Measurements from ENCODE around the gene EIF2S3B.
A peak's percentile ranks its signal among the peaks of the same experiment; 100 is the strongest.
"Not testable (repeated sequence)": the region's sequence is repeated elsewhere in the genome, so short reads cannot be mapped to it uniquely, and the experiment has no call there.

The EIF2S3B gene

GRCh38 chr12:10505620-10506019 is at the start of gene EIF2S3B:
TSS of gene EIF2S3B (plus strand) at chr12:10505890. CDS start at chr12:10505903, 13 bp downstream.
- Histone ChIP-seq H3K4me3 (ENCODE audit: low read depth, low read length) (no peak within 1 kb of the TSS), H3K36me3 (no peaks in the 10 kb centered on the region), H3K9me3 (ENCODE audit: severe bottlenecking) (no peaks in the 10 kb centered on the region), H3K27ac (no peak within 1 kb of the TSS), H3K27me3 (ENCODE audit: insufficient read depth, low read depth, severe bottlenecking) (no peaks in the 10 kb centered on the region)
- TF ChIP-seq CTCF (IDR thresholded peaks at IDR 0.05; ENCODE audit: low read depth, low read length): no peak
- DNase-seq: no peak

GRCh38 chr12:10456856-10457255 is 48.8 kb upstream of the EIF2S3B start:
- no peaks in the 10 kb centered on the region for H3K27me3 ChIP-seq (ENCODE audit: insufficient read depth, low read depth, severe bottlenecking)
- H3K36me3 ChIP-seq: no peaks in the 10 kb centered on the region
- DNase-seq: no peak
- no peak for TF ChIP-seq CTCF (IDR thresholded peaks at IDR 0.05; ENCODE audit: low read depth, low read length)
- H3K27ac ChIP-seq: no peak overlapping the region
- H3K4me3 ChIP-seq (ENCODE audit: low read depth, low read length): no peak overlapping the region
- H3K9me3 ChIP-seq (ENCODE audit: severe bottlenecking): peaks cover 9% of the 10 kb centered on the region

- DNase-seq: no peak
- no peak for TF ChIP-seq CTCF (IDR thresholded peaks at IDR 0.05; ENCODE audit: low read depth, low read length)
- H3K4me3 ChIP-seq (ENCODE audit: low read depth, low read length): no peak overlapping the region
- no peaks in the 10 kb centered on the region for H3K27me3 ChIP-seq (ENCODE audit: insufficient read depth, low read depth, severe bottlenecking)
- no peaks in the 10 kb centered on the region for H3K36me3 ChIP-seq
- no peak overlapping the region for H3K27ac ChIP-seq
- H3K9me3 ChIP-seq (ENCODE audit: severe bottlenecking): peaks cover 9% of the 10 kb centered on the region
These were observed 47.9 kb upstream of the EIF2S3B start for GRCh38 chr12:10457760-10458159.

- H3K9me3 ChIP-seq (ENCODE audit: severe bottlenecking): peaks cover 8% of the 10 kb centered on the region
- H3K36me3 ChIP-seq: no peaks in the 10 kb centered on the region
- H3K27ac ChIP-seq: peak overlapping the region; percentile 60
- H3K4me3 ChIP-seq (ENCODE audit: low read depth, low read length): no peak overlapping the region; the same call in 1 of the 2 replicates
- H3K27me3 ChIP-seq (ENCODE audit: insufficient read depth, low read depth, severe bottlenecking): no peaks in the 10 kb centered on the region
- peak; percentile 87 for DNase-seq
- no peak for TF ChIP-seq CTCF (IDR thresholded peaks at IDR 0.05; ENCODE audit: low read depth, low read length)
These were observed 39.4 kb upstream of the EIF2S3B start for GRCh38 chr12:10466311-10466710.

GRCh38 chr12:10469701-10470100 is 36.0 kb upstream of the EIF2S3B start:
- Histone ChIP-seq H3K27ac (no peak overlapping the region), H3K36me3 (no peaks in the 10 kb centered on the region), H3K27me3 (ENCODE audit: insufficient read depth, low read depth, severe bottlenecking) (no peaks in the 10 kb centered on the region), H3K4me3 (ENCODE audit: low read depth, low read length) (no peak overlapping the region), H3K9me3 (ENCODE audit: severe bottlenecking) (peaks cover 8% of the 10 kb centered on the region)
- no peak for TF ChIP-seq CTCF (IDR thresholded peaks at IDR 0.05; ENCODE audit: low read depth, low read length)
- no peak for DNase-seq

GRCh38 chr12:10472808-10473207 is 32.9 kb upstream of the EIF2S3B start:
- not testable (repeated sequence) for H3K27ac ChIP-seq; H3K36me3 ChIP-seq; H3K27me3 ChIP-seq (ENCODE audit: insufficient read depth, low read depth, severe bottlenecking); H3K4me3 ChIP-seq (ENCODE audit: low read depth, low read length); H3K9me3 ChIP-seq (ENCODE audit: severe bottlenecking); DNase-seq

GRCh38 chr12:10481901-10482300 is 23.8 kb upstream of the EIF2S3B start:
- H3K27ac ChIP-seq; H3K27me3 ChIP-seq (ENCODE audit: insufficient read depth, low read depth, severe bottlenecking); DNase-seq; H3K4me3 ChIP-seq (ENCODE audit: low read depth, low read length); H3K36me3 ChIP-seq; H3K9me3 ChIP-seq (ENCODE audit: severe bottlenecking): not testable (repeated sequence)

- H3K27me3 ChIP-seq (ENCODE audit: insufficient read depth, low read depth, severe bottlenecking); DNase-seq; H3K27ac ChIP-seq; H3K36me3 ChIP-seq; H3K9me3 ChIP-seq (ENCODE audit: severe bottlenecking); H3K4me3 ChIP-seq (ENCODE audit: low read depth, low read length): not testable (repeated sequence)
These were observed 18.4 kb upstream of the EIF2S3B start for GRCh38 chr12:10487328-10487727.

Measured in WERI-Rb-1 (cell line).